ENCODE measurements around the gene ARHGEF26.

Gene ARHGEF26

GRCh38 chr3:154094051-154094450 lies 27.1 kb upstream of the ARHGEF26 start:
- FAIRE-seq (no peak), DNase-seq (ENCODE audit: insufficient read length, low spot score) (no peak)
- TF ChIP-seq PAX5 (IDR thresholded peaks at IDR 0.05; ENCODE audit: insufficient read depth, low read length, severe bottlenecking) (no peak), SPI1 (IDR thresholded peaks at IDR 0.05; ENCODE audit: low read depth, low read length) (no peak)

- DNase-seq (ENCODE audit: insufficient read length, low spot score) (no peak), FAIRE-seq (no peak)
- no peak for TF ChIP-seq POU2F2 (IDR thresholded peaks at IDR 0.05; ENCODE audit: low read depth, low read length)
- no peak for TF ChIP-seq TAF1 (IDR thresholded peaks at IDR 0.05; ENCODE audit: low read depth, low read length)
- no peak for TF ChIP-seq POLR2AphosphoS5 (IDR thresholded peaks at IDR 0.05; ENCODE audit: low read depth, low read length)
- TF ChIP-seq POLR2A (IDR thresholded peaks at IDR 0.05; ENCODE audit: low read depth, low read length), result no peak
- TF ChIP-seq PAX5 (IDR thresholded peaks at IDR 0.05; ENCODE audit: insufficient read depth, low read length, severe bottlenecking), result no peak
- TF ChIP-seq SPI1 (IDR thresholded peaks at IDR 0.05; ENCODE audit: low read depth, low read length), result no peak
Measured at GRCh38 chr3:154095832-154096421, 25.3 kb upstream of the ARHGEF26 start.

- FAIRE-seq (no peak), DNase-seq (ENCODE audit: insufficient read length, low spot score) (no peak)
- no peak for TF ChIP-seq PAX5 (IDR thresholded peaks at IDR 0.05; ENCODE audit: insufficient read depth, low read length, severe bottlenecking)
- no peak for TF ChIP-seq TAF1 (IDR thresholded peaks at IDR 0.05; ENCODE audit: low read depth, low read length)
- TF ChIP-seq POLR2A (IDR thresholded peaks at IDR 0.05; ENCODE audit: low read depth, low read length), result no peak
- no peak for TF ChIP-seq SPI1 (IDR thresholded peaks at IDR 0.05; ENCODE audit: low read depth, low read length)
- no peak for TF ChIP-seq POU2F2 (IDR thresholded peaks at IDR 0.05; ENCODE audit: low read depth, low read length)
- TF ChIP-seq POLR2AphosphoS5 (IDR thresholded peaks at IDR 0.05; ENCODE audit: low read depth, low read length), result no peak
Measured at GRCh38 chr3:154098376-154098775, 22.8 kb upstream of the ARHGEF26 start.

- FAIRE-seq (no peak), DNase-seq (ENCODE audit: insufficient read length, low spot score) (no peak)
- TF ChIP-seq POLR2A (IDR thresholded peaks at IDR 0.05; ENCODE audit: low read depth, low read length), result no peak
- no peak for TF ChIP-seq TAF1 (IDR thresholded peaks at IDR 0.05; ENCODE audit: low read depth, low read length)
- TF ChIP-seq POLR2AphosphoS5 (IDR thresholded peaks at IDR 0.05; ENCODE audit: low read depth, low read length), result no peak
- no peak for TF ChIP-seq SPI1 (IDR thresholded peaks at IDR 0.05; ENCODE audit: low read depth, low read length)
- TF ChIP-seq PAX5 (IDR thresholded peaks at IDR 0.05; ENCODE audit: insufficient read depth, low read length, severe bottlenecking), result no peak
- no peak for TF ChIP-seq POU2F2 (IDR thresholded peaks at IDR 0.05; ENCODE audit: low read depth, low read length)
Measured at GRCh38 chr3:154100556-154100955, 20.6 kb upstream of the ARHGEF26 start.

GRCh38 chr3:154101250-154101649 lies 19.9 kb upstream of the ARHGEF26 start:
- DNase-seq (ENCODE audit: insufficient read length, low spot score), result no peak
- TF ChIP-seq TAF1 (IDR thresholded peaks at IDR 0.05; ENCODE audit: low read depth, low read length) (no peak), PAX5 (IDR thresholded peaks at IDR 0.05; ENCODE audit: insufficient read depth, low read length, severe bottlenecking) (no peak), POLR2A (IDR thresholded peaks at IDR 0.05; ENCODE audit: low read depth, low read length) (no peak), SPI1 (IDR thresholded peaks at IDR 0.05; ENCODE audit: low read depth, low read length) (no peak), POLR2AphosphoS5 (IDR thresholded peaks at IDR 0.05; ENCODE audit: low read depth, low read length) (no peak), POU2F2 (IDR thresholded peaks at IDR 0.05; ENCODE audit: low read depth, low read length) (no peak)
- FAIRE-seq, result no peak

- TF ChIP-seq POU2F2 (IDR thresholded peaks at IDR 0.05; ENCODE audit: low read depth, low read length) (no peak), POLR2AphosphoS5 (IDR thresholded peaks at IDR 0.05; ENCODE audit: low read depth, low read length) (no peak), SPI1 (IDR thresholded peaks at IDR 0.05; ENCODE audit: low read depth, low read length) (no peak), TAF1 (IDR thresholded peaks at IDR 0.05; ENCODE audit: low read depth, low read length) (no peak), PAX5 (IDR thresholded peaks at IDR 0.05; ENCODE audit: insufficient read depth, low read length, severe bottlenecking) (no peak), POLR2A (IDR thresholded peaks at IDR 0.05; ENCODE audit: low read depth, low read length) (no peak)
- FAIRE-seq, result no peak
- DNase-seq (ENCODE audit: insufficient read length, low spot score), result no peak
Measured at GRCh38 chr3:154102225-154102624, 19.0 kb upstream of the ARHGEF26 start.

GRCh38 chr3:154105218-154105975 lies 15.8 kb upstream of the ARHGEF26 start:
- DNase-seq (ENCODE audit: insufficient read length, low spot score) (no peak), FAIRE-seq (no peak)
- TF ChIP-seq SPI1 (IDR thresholded peaks at IDR 0.05; ENCODE audit: low read depth, low read length) (no peak), TAF1 (IDR thresholded peaks at IDR 0.05; ENCODE audit: low read depth, low read length) (no peak), POU2F2 (IDR thresholded peaks at IDR 0.05; ENCODE audit: low read depth, low read length) (no peak), PAX5 (IDR thresholded peaks at IDR 0.05; ENCODE audit: insufficient read depth, low read length, severe bottlenecking) (no peak), POLR2A (IDR thresholded peaks at IDR 0.05; ENCODE audit: low read depth, low read length) (no peak), POLR2AphosphoS5 (IDR thresholded peaks at IDR 0.05; ENCODE audit: low read depth, low read length) (no peak)

- no peak for TF ChIP-seq TAF1 (IDR thresholded peaks at IDR 0.05; ENCODE audit: low read depth, low read length)
- TF ChIP-seq POLR2A (IDR thresholded peaks at IDR 0.05; ENCODE audit: low read depth, low read length), result no peak
- TF ChIP-seq POLR2AphosphoS5 (IDR thresholded peaks at IDR 0.05; ENCODE audit: low read depth, low read length), result no peak
- no peak for TF ChIP-seq POU2F2 (IDR thresholded peaks at IDR 0.05; ENCODE audit: low read depth, low read length)
- no peak for TF ChIP-seq PAX5 (IDR thresholded peaks at IDR 0.05; ENCODE audit: insufficient read depth, low read length, severe bottlenecking)
- no peak for TF ChIP-seq SPI1 (IDR thresholded peaks at IDR 0.05; ENCODE audit: low read depth, low read length)
- FAIRE-seq, result no peak
- no peak for DNase-seq (ENCODE audit: insufficient read length, low spot score)
Measured at GRCh38 chr3:154111365-154111935, 9.7 kb upstream of the ARHGEF26 start.

- DNase-seq (ENCODE audit: insufficient read length, low spot score) (no peak), FAIRE-seq (no peak)
- no peak for TF ChIP-seq SPI1 (IDR thresholded peaks at IDR 0.05; ENCODE audit: low read depth, low read length)
- TF ChIP-seq PAX5 (IDR thresholded peaks at IDR 0.05; ENCODE audit: insufficient read depth, low read length, severe bottlenecking), result no peak
- no peak for TF ChIP-seq POLR2AphosphoS5 (IDR thresholded peaks at IDR 0.05; ENCODE audit: low read depth, low read length)
- no peak for TF ChIP-seq TAF1 (IDR thresholded peaks at IDR 0.05; ENCODE audit: low read depth, low read length)
- TF ChIP-seq POU2F2 (IDR thresholded peaks at IDR 0.05; ENCODE audit: low read depth, low read length), result no peak
- TF ChIP-seq POLR2A (IDR thresholded peaks at IDR 0.05; ENCODE audit: low read depth, low read length), result no peak
Measured at GRCh38 chr3:154112146-154112852, 8.9 kb upstream of the ARHGEF26 start.
